ENCODE measurements around the gene ATG4B.

Gene ATG4B

DNA sequence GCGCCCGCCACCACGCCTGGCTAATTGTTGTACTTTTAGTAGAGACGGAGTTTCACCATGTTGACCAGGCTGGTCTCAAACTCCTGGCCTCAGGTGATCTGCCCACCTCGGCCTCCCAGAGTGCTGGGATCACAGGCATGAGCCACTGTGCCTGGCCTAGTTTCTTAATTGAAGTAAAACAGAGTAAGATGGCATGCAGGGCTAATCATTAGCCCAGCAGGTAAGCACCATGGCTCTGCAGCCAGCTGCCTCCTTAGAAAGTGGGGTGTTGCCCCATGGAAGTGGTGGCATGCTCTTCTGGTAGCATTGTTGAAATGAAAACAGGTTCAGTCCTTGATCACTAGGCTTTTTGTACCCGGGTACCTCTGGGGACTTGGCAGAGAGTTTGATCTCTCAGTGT lies 12.4 kb downstream of the ATG4B start:
- DNase-seq: no peak
- peaks cover 37% of the 10 kb centered on the region for H3K36me3 ChIP-seq

DNA sequence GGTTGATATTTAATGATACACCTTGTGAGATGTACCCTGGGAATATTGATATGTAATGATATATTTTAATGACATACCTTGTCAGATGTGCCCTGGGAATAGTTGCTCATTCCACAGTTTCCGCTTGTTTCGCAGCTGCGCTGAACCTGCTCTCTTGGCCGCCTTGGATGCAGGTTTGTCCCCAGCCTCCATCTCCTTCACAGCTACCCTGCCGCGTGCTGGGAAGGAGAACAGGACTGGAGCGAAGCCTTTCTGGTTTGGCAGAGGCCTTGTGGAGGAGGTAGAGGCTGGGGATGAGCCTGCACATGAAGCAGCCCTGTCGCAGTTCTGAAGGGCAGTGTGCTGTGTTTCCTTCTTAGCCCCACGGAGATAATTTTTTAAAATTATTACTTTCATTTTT lies 14.6 kb downstream of the ATG4B start:
- DNase-seq: no peak
- TF ChIP-seq, protein P1, sequence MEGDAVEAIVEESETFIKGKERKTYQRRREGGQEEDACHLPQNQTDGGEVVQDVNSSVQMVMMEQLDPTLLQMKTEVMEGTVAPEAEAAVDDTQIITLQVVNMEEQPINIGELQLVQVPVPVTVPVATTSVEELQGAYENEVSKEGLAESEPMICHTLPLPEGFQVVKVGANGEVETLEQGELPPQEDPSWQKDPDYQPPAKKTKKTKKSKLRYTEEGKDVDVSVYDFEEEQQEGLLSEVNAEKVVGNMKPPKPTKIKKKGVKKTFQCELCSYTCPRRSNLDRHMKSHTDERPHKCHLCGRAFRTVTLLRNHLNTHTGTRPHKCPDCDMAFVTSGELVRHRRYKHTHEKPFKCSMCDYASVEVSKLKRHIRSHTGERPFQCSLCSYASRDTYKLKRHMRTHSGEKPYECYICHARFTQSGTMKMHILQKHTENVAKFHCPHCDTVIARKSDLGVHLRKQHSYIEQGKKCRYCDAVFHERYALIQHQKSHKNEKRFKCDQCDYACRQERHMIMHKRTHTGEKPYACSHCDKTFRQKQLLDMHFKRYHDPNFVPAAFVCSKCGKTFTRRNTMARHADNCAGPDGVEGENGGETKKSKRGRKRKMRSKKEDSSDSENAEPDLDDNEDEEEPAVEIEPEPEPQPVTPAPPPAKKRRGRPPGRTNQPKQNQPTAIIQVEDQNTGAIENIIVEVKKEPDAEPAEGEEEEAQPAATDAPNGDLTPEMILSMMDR (IDR thresholded peaks at IDR 0.05; ENCODE audit: low read depth, low read length): no peak
- H3K4me3 ChIP-seq (ENCODE audit: low read depth, low read length): no peak overlapping the region
- H3K27me3 ChIP-seq: no peaks in the 10 kb centered on the region
- H3K9me3 ChIP-seq: no peaks in the 10 kb centered on the region
- H3K4me1 ChIP-seq: no peaks in the 10 kb centered on the region
- peaks cover 54% of the 10 kb centered on the region for H3K36me3 ChIP-seq

More for the DNA sequence above, 12.4 kb downstream of the ATG4B start:
- Histone ChIP-seq H3K4me1 (no peaks in the 10 kb centered on the region; the same call in 1 of the 2 replicates), H3K9me3 (no peaks in the 10 kb centered on the region), H3K27me3 (no peaks in the 10 kb centered on the region), H3K4me3 (ENCODE audit: low read depth, low read length) (no peak overlapping the region)
- TF ChIP-seq, protein P1 (IDR thresholded peaks at IDR 0.05; ENCODE audit: low read depth, low read length): no peak

DNA sequence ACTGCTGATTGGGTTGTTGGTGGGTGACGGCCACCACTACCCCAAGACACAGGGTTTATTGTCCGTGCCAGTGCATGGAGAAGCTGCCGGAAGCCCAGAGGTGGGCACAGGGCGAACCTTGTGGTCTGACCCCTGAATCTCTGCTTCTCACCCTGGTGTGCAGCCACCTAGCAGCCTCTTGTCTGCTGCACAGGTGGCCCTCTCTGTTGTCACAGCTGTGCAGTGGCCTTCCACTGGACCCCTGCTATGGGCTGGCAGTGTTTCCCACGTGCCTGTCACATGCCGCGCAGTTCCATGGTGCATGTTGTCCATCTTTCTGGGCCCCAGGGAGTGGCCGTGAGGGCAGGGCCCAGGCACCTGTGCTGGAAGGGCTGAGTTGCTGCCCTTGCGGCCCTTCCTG lies 15.2 kb downstream of the ATG4B start:
- H3K9me3 ChIP-seq: no peaks in the 10 kb centered on the region
- peaks cover 57% of the 10 kb centered on the region for H3K36me3 ChIP-seq
- no peak overlapping the region for H3K4me3 ChIP-seq (ENCODE audit: low read depth, low read length)
- TF ChIP-seq, protein P1 (IDR thresholded peaks at IDR 0.05; ENCODE audit: low read depth, low read length): no peak
- DNase-seq: no peak
- no peaks in the 10 kb centered on the region for H3K4me1 ChIP-seq
- H3K27me3 ChIP-seq: no peaks in the 10 kb centered on the region

DNA sequence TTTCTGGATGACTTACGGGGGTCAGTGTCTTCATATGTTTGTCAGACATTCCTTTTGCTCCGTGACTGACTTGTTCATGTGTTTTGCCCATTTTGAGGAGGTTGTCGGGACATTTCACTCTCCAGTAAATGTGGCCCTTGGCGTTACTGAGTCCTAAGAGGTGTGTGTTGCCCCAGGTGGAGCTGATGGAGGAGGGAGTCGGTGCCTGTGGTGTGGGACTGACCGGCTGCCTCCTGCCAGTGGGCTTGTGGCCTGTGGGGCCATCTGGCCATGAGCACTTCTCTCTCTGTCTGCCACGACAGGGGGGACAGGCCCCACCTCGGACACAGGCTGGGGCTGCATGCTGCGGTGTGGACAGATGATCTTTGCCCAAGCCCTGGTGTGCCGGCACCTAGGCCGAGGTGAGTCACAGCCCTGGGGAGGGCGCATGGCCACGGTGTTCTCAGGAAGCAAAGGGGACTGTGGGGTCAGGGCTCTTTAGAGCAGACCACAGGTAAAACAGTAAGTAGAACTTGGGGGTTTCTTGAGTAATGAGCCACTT lies 15.8 kb downstream of the ATG4B start:
- Histone ChIP-seq H3K4me3 (ENCODE audit: low read depth, low read length) (no peak overlapping the region), H3K9me3 (no peaks in the 10 kb centered on the region), H3K27me3 (no peaks in the 10 kb centered on the region), H3K4me1 (no peaks in the 10 kb centered on the region), H3K36me3 (peaks cover 59% of the 10 kb centered on the region)
- TF ChIP-seq, protein P1 (IDR thresholded peaks at IDR 0.05; ENCODE audit: low read depth, low read length): no peak
- no peak for DNase-seq

DNA sequence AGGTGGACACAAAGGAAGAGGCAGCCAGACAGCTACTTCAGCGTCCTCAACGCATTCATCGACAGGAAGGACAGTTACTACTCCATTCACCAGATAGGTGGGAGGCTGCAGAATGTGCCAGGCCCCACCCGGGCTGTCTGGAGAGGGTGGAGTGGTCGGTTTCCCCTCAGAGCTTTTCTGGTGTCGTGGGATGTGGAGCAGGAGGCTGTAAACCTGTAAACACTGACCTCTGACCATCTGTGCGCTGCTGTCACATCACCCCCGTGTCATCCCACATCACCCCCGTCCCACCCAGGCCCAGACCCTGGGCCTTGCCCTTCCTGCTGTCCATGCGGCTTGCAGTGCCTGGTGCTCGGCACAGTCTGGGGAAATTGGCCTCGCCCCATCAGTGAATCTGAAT lies 17.1 kb downstream of the ATG4B start:
- Histone ChIP-seq H3K27me3 (no peaks in the 10 kb centered on the region), H3K4me1 (no peaks in the 10 kb centered on the region), H3K4me3 (ENCODE audit: low read depth, low read length) (no peak overlapping the region), H3K9me3 (no peaks in the 10 kb centered on the region), H3K36me3 (peaks cover 65% of the 10 kb centered on the region)
- TF ChIP-seq, protein P1 (IDR thresholded peaks at IDR 0.05; ENCODE audit: low read depth, low read length): no peak
- DNase-seq: no peak

DNA sequence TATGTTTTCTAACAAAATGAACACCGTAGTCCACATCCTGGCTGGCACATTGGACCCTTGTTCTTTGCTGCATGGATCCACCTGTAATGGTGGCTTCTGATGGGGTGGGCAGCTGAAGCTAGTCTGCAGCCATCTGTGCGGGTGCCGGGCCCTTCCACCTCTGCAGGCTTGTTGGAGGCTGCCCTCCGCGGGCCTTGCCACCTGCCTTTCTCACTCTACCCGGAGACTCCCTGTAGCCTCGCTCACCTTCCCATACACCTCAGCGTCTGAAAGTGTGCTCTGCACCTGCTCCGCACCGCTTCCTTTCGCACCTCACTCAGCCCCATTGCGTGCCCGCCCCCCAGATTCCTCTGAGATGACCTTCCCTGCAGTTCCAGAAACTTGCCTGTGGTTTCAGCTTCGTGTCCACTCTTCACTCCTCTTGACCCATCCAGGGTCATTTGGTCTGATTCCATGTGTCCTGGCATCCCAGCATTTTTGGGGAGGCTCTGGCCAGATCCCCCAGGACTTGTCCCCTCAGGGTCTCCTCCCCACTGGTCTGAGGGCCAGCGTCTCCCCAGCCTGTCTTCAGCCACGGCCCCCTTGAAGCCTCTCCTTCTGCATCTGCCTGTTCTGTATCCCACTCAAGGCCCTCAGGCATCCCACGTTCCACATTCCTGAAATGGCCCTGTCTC lies 18.2 kb downstream of the ATG4B start:
- Histone ChIP-seq H3K9me3 (no peaks in the 10 kb centered on the region), H3K4me3 (ENCODE audit: low read depth, low read length) (no peak overlapping the region), H3K4me1 (no peaks in the 10 kb centered on the region), H3K36me3 (peaks cover 74% of the 10 kb centered on the region), H3K27me3 (no peaks in the 10 kb centered on the region)
- DNase-seq: no peak
- TF ChIP-seq, protein P1 (IDR thresholded peaks at IDR 0.05; ENCODE audit: low read depth, low read length): no peak
